ENCODE results near the gene POTEF.
"Not testable (repeated sequence)": the region's sequence is repeated elsewhere in the genome, so short reads cannot be mapped to it uniquely, and the experiment has no call there.

- not testable (repeated sequence) for TF ChIP-seq CTCF (conservative IDR thresholded peaks at IDR 0.05; ENCODE audit: low read depth, low read length); EZH2 (IDR thresholded peaks at IDR 0.05; ENCODE audit: borderline replicate concordance, low read depth, low read length, poor library complexity, severe bottlenecking)
Measured at GRCh38 chr2:130120924-130121323, 8.1 kb downstream of the POTEF start.

Measured in A673 (cell line).